ENCODE results near the gene SETBP1.

Gene SETBP1

GRCh38 chr18:44779753-44780292 is 99.1 kb downstream of the SETBP1 start:
- DNase-seq (ENCODE audit: low spot score), result no peak
- TF ChIP-seq CTCF (IDR thresholded peaks at IDR 0.05; ENCODE audit: extremely low read depth, missing control alignments), result no peak

DNA sequence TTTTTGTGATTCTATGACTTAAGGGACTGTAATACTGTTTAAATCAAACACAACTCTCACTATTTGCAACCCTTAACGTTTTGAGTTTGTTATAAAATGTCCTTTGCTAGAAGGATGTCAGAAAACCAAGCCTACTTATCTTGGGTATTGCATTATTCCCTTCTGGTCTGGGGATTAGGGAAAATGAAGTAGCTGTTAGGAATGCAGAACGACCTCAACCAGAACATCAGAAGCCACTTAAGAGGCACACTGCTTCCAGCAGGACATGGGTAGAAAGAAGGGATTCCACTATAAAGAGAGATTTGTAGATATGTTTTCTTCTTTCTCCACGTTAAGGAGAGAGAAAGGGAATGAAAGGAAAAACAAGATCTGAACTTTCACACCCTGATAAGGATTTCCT is 101.2 kb downstream of the SETBP1 start:
- no peak for TF ChIP-seq CTCF (IDR thresholded peaks at IDR 0.05; ENCODE audit: extremely low read depth, missing control alignments)
- no peak for DNase-seq (ENCODE audit: low spot score)

- DNase-seq (ENCODE audit: low spot score), result no peak
- no peak for TF ChIP-seq CTCF (IDR thresholded peaks at IDR 0.05; ENCODE audit: extremely low read depth, missing control alignments)
Observed at GRCh38 chr18:44782617-44783016, 101.9 kb downstream of the SETBP1 start.

- TF ChIP-seq CTCF (IDR thresholded peaks at IDR 0.05; ENCODE audit: extremely low read depth, missing control alignments), result no peak
Observed at GRCh38 chr18:44783371-44783770, 102.7 kb downstream of the SETBP1 start.

GRCh38 chr18:44786257-44786656 is 105.6 kb downstream of the SETBP1 start:
- DNase-seq (ENCODE audit: low spot score), result no peak
- TF ChIP-seq CTCF (IDR thresholded peaks at IDR 0.05; ENCODE audit: extremely low read depth, missing control alignments), result no peak

More at GRCh38 chr18:44783371-44783770, 102.7 kb downstream of the SETBP1 start:
- DNase-seq (ENCODE audit: low spot score), result no peak

DNA sequence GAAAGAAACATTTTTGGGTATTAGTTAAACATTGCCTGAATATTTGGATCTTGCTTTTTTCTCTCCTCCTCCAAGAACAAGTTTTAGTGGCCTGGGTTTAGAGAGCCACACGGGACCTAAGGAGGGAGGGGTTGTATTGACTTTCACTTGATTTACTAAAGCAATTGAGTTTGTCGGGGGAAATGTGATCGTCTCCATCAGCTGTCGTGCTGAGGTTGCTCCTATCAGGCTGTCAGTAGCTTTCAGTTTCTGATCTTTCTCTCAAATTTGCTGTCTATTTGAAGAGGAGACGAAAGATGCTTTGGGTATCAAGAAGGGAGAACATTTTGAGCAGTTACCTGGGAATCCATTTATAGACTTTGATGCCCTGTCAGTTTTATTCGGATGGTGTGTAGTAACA is 106.0 kb downstream of the SETBP1 start:
- peak; percentile 57 for DNase-seq (ENCODE audit: low spot score)
- TF ChIP-seq CTCF (IDR thresholded peaks at IDR 0.05; ENCODE audit: extremely low read depth, missing control alignments), result no peak

DNA sequence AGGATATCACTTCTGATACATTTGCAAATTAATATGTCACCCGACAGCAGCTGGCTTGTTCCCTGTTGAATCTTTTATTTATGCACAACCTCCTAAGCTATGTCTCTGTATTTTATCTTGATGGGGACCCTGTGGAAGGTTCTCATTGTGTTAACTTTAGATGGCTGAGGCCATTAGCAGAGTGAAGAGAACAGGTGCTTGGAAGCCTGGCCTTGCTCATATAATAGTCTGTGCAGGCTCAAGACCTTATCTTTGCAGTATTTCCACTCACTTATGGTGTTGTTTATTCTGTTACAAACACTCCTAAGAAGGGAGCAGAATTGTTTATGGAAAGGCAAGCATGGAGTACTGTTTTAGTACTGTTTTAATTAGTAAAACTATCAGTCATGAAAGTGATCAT is 107.6 kb downstream of the SETBP1 start:
- no peak for TF ChIP-seq CTCF (IDR thresholded peaks at IDR 0.05; ENCODE audit: extremely low read depth, missing control alignments)
- no peak for DNase-seq (ENCODE audit: low spot score)

Measured in GM20000 (cell line).